Activated T-helper 2 cell treated with anti-CD3 and anti-CD28 coated beads, Interferon-gamma antibody, Interleukin-2, Interleukin-4, amounts not matched to agents 10 μg/mL and 5 μg/mL and 100 μg/mL, durations not matched to agents 14 hours and 24 hours and 36 hours (primary cell): Measurements from ENCODE around the gene TRIM7. TPM values are rescaled to one million over a fixed set of nuclear protein-coding genes. Genes with fewer than 3 reads are reported as not detected.
"Not testable (repeated sequence)": the region's sequence is repeated elsewhere in the genome, so short reads cannot be mapped to it uniquely, and the experiment has no call there.

Experiments
- DNase-seq: peaks from one replicate; pipeline ENCODE4 v3.0.0; 2021; ENCODE audit warnings: low spot score
- H3K27ac Mint-ChIP-seq: one replicate; pipeline ENCODE4 v1.8.0; 2021; ENCODE audit warnings: mixed read lengths
- H3K27me3 Mint-ChIP-seq: one replicate; pipeline ENCODE4 v1.8.0; 2021; ENCODE audit warnings: low read depth, mixed read lengths
- H3K36me3 Mint-ChIP-seq: one replicate; pipeline ENCODE4 v1.8.0; 2021; ENCODE audit warnings: low read depth, mixed read lengths
- H3K4me1 Mint-ChIP-seq: one replicate; pipeline ENCODE4 v1.8.0; 2021; ENCODE audit warnings: low read depth, mixed read lengths
- H3K4me3 Mint-ChIP-seq: one replicate; pipeline ENCODE4 v1.8.0; 2021; ENCODE audit warnings: low read depth, mild to moderate bottlenecking, moderate library complexity, mixed read lengths
- H3K9me3 Mint-ChIP-seq: one replicate; pipeline ENCODE4 v1.8.0; 2021; ENCODE audit warnings: mixed read lengths
- intact Hi-C: fragments of 100-400 bp; cut with micrococcal nuclease; formaldehyde crosslinking; loops from one replicate; pipeline ENCODE4 v1.15.1; 2023
- total RNA-seq: library from RNA; stranded (reverse); gene quantifications from 2 replicates; pipeline ENCODE4 v1.2.3, GENCODE V29; 2022

The TRIM7 gene
- total RNA-seq, 1 donor from 2014 or later, result 4.8 TPM

DNA sequence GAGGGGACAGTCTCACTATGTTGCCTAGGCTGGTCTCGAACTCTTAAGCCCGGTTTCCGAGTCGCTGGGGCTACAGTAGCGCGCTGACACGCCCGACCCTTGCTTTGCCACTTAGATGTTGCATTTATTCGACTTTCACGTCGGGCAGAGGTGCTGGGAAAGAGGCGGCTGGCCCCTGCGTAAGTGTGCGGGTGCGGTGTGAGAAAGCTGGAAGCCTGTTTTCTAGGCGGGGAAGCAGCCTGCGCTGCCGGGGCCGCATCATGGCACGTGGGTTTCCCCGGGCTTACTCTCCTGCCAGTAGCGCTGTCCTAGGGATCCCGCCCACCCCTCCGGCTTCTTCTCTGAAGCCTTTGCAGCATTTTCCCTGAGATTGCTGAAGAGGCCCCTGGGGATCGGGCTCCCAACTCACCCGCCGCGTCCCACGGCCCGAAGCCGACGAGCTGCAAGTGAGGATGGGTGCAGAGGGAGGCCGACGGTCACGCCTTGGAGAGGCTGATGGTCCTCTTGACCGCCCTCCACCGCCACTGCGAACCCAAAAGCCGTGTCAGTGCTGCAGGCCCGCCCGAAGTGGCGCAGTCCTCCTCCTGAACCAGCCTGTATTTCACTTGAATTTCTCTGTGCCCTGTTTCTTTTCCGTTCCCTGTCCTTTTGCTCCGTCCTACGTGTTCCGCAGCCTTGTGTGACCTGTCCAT lies 12.3 kb upstream of the TRIM7 start:
- no peaks in the 10 kb centered on the region for H3K9me3 Mint-ChIP-seq
- H3K27me3 Mint-ChIP-seq, result peaks cover 4% of the 10 kb centered on the region
- H3K4me1 Mint-ChIP-seq, result peaks cover 43% of the 10 kb centered on the region
- peak overlapping the region; percentile 91 for H3K27ac Mint-ChIP-seq
- H3K4me3 Mint-ChIP-seq, result peak overlapping the region; percentile 88
- intact Hi-C loops, result loop anchor here (2.0 kb wide), 1 partner anchor 50 kb away; no protein-coding TSS in a partner anchor
- H3K36me3 Mint-ChIP-seq, result no peaks in the 10 kb centered on the region
- peak; percentile 57 for DNase-seq

DNA sequence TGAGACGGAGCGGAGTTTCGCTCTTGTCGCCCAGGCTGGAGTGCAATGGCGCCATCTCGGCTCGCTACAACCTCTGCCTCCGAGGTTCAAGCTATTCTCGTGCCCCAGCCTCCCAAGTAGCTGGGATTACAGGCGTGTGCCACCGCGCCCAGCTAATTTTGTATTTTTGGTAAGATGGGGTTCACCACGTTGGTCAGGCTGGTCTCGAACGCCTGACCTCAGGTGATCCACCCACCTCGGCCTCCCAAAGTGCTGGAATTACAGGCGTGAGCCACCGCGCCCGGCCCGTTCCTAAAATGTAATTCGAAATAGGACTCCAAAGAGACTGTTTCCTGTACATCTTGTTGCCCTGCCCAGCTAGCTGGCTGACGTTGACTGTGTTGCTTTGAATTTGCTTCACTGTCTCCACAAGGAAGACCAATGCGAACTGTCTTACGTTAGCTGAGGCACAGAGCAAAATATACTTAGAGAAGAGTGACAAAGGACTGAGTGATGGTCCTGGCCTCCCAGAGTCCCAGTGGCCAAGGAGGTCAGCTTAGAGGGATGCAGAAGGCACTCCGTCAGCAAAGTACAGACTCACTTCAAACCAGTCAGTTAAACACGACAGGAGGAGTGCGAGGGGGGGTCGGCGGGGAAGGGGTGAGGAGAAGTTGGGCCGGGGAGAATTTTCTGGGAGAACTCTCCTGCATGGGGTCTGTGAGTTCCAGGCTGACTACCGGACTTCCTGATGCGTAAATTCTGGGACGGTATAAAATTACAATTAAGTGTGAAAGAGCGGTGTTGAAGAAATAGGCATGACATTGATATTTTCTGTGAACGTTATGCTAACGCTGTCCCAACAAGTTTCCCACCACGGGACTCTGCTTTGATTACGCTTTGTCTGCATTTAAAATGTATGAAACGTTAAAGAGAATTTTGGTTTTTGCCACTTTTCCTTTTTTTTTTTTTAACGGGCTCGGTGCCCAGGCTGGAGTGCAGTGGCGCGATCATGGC lies 11.3 kb upstream of the TRIM7 start:
- Mint-ChIP-seq H3K36me3 (no peaks in the 10 kb centered on the region), H3K27ac (peak overlapping the region; percentile 77), H3K4me3 (peak overlapping the region; percentile 87), H3K27me3 (peaks cover 2% of the 10 kb centered on the region), H3K4me1 (peaks cover 36% of the 10 kb centered on the region), H3K9me3 (no peaks in the 10 kb centered on the region)
- DNase-seq, result peak; percentile 36
- intact Hi-C loops, result loop anchor here (2.0 kb wide), 1 partner anchor 49 kb away; no protein-coding TSS in a partner anchor

DNA sequence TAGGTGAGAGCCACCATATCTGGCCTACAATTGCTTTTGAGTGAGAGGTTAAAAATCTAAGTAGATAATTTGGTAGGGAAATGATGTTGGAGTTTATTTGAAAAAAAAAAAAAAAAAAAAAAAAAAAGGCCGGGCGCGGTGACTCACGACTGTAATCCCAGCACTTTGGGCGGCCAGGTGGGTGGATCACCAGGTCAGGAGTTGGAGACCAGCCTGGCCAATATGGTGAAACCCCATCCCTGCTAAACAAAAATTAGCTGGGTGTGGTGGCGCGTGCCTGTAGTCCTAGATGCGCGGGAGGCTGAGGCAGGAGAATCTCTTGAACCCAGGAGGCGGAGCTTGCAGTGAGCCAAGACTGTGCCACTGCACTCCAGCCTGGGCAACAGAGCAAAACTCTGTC lies 9.3 kb upstream of the TRIM7 start:
- H3K4me3 Mint-ChIP-seq, H3K9me3 Mint-ChIP-seq, H3K27ac Mint-ChIP-seq, intact Hi-C loops, H3K27me3 Mint-ChIP-seq, DNase-seq, H3K36me3 Mint-ChIP-seq: not testable (repeated sequence)
- peaks cover 21% of the 10 kb centered on the region for H3K4me1 Mint-ChIP-seq

DNA sequence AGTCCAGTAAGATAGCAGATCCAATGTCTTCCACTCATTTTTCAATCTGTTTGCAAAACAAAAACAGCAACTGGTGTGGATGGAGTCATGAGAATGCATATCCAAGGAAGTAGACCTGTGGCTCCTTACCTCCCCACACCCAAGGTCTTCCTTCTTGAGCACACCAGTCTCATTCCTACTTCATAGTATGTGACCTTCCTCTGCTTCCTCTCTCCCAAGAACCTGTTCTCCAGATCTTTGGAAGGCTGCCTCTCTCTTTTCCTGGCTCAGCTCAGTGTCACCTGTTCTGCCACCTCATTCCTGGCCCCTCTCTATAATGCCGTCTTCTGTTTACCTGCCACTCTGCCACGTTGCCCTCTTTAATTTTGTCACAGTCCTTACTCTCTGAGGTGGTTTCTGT lies 7.9 kb upstream of the TRIM7 start:
- peaks cover 22% of the 10 kb centered on the region for H3K4me1 Mint-ChIP-seq
- no peaks in the 10 kb centered on the region for H3K36me3 Mint-ChIP-seq
- intact Hi-C loops, result no loop called here
- H3K27me3 Mint-ChIP-seq, result peaks cover 2% of the 10 kb centered on the region
- no peak overlapping the region for H3K27ac Mint-ChIP-seq
- no peak for DNase-seq
- H3K9me3 Mint-ChIP-seq, result no peaks in the 10 kb centered on the region
- no peak overlapping the region for H3K4me3 Mint-ChIP-seq

DNA sequence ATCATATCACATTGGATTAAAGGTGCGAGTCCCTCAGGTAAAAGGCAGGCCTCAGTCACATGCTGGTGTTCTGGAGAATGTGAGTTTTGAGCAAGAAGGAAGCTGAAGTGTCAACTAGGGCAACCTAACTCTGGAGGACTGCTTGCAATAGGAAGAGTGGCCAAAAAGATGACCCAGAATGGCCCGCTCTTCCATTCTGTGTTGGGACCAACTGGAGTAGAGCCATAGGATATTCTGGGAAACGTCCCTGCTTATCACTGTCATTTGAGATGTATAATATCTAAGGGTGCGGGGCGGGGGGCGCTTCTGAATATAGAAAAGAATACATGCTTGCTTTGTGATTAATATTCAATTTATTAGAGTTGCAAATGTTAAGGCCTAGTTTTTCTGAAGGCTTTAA lies 7.1 kb upstream of the TRIM7 start:
- H3K9me3 Mint-ChIP-seq, result no peaks in the 10 kb centered on the region
- no peak overlapping the region for H3K4me3 Mint-ChIP-seq
- H3K4me1 Mint-ChIP-seq, result peaks cover 20% of the 10 kb centered on the region
- intact Hi-C loops, result no loop called here
- H3K36me3 Mint-ChIP-seq, result no peaks in the 10 kb centered on the region
- no peak overlapping the region for H3K27ac Mint-ChIP-seq
- DNase-seq, result no peak
- peaks cover 5% of the 10 kb centered on the region for H3K27me3 Mint-ChIP-seq

DNA sequence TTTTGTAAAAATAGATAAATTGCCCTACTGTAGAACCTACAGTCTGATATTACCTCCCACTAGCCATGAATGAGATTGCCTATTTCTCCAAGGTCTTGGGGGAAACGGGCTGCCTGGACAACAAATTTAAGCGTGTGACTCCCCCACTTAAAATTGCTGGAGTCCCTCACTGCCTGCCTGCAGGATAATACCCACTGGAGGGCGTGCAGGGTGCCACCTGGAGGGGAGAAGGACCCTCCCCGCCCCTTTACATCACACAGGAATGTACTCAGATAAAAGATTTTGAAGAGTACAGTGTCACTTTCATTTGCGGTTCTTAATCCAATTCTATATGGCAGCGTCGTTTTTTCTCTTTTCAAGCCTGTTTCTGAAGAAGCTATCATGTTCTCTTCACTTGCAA lies 6.2 kb upstream of the TRIM7 start:
- Mint-ChIP-seq H3K4me3 (no peak overlapping the region), H3K4me1 (peaks cover 24% of the 10 kb centered on the region), H3K9me3 (no peaks in the 10 kb centered on the region), H3K27ac (no peak overlapping the region), H3K27me3 (peaks cover 9% of the 10 kb centered on the region), H3K36me3 (peaks cover 2% of the 10 kb centered on the region)
- DNase-seq, result no peak
- intact Hi-C loops, result no loop called here

DNA sequence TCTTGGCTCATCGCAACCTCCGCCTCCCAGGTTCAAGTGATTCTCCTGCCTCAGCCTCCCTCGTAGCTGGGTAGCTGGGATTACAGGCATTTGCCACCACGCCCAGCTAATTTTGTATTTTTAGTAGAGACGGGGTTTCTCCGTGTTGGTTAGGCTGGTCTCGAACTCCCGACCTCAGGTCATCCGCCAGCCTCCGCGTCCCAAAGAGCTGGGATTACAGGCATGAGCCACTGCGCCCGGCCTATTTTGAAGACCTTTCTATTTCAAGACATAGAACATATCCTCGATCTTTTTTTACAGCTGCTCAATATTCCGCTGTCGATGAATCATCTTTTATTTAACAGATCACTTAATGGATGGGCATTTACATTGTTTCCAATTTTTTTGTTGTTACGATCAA lies 5.7 kb upstream of the TRIM7 start:
- H3K9me3 Mint-ChIP-seq, DNase-seq, H3K27ac Mint-ChIP-seq, H3K4me3 Mint-ChIP-seq, H3K36me3 Mint-ChIP-seq, intact Hi-C loops: not testable (repeated sequence)
- H3K27me3 Mint-ChIP-seq, result peaks cover 14% of the 10 kb centered on the region
- peaks cover 27% of the 10 kb centered on the region for H3K4me1 Mint-ChIP-seq

DNA sequence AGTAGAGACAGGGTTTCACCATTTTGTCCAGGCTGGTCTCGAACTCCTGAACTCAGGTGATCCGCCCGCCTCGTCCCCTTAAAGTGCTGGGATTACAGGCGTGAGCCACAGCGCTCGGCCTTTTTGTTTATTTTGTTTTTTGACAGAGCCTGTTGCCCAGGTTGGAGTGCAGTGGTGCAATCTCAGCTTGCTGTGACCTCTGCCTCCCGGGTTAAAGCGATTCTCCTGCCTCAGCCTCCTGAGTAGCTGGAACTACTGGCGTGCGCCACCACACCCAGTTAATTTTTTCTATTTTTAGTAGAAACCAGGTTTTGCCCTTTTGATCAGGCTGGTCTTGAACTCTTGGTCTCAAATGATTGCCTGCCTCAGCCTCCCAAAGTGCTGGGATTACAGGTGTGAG lies 5.2 kb upstream of the TRIM7 start:
- H3K36me3 Mint-ChIP-seq, H3K9me3 Mint-ChIP-seq, intact Hi-C loops, DNase-seq, H3K27ac Mint-ChIP-seq, H3K4me3 Mint-ChIP-seq: not testable (repeated sequence)
- peaks cover 30% of the 10 kb centered on the region for H3K4me1 Mint-ChIP-seq
- H3K27me3 Mint-ChIP-seq, result peaks cover 16% of the 10 kb centered on the region

DNA sequence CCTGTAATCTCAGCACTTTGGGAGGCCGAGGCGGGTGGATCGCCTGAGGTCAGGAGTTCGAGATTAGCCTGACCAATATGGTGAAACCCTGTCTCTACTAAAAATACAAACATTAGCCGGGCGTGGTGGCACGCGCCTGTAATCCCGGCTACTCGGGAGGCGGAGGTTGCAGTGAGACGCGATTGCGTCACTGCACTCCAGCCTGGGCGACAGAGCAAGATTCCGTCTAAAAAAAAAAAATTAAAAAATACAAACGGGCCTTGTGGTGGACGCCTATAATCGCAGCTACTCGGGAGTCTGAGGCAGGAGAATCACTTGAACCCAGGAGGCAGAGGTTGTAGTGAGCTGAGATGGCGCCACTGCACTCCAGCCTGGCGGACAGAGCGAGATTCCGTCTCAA lies 4.0 kb upstream of the TRIM7 start:
- H3K4me3 Mint-ChIP-seq, DNase-seq, H3K27ac Mint-ChIP-seq, H3K9me3 Mint-ChIP-seq, H3K36me3 Mint-ChIP-seq: not testable (repeated sequence)
- Mint-ChIP-seq H3K4me1 (peaks cover 30% of the 10 kb centered on the region), H3K27me3 (peaks cover 18% of the 10 kb centered on the region)
- intact Hi-C loops, result loop anchor here (5.0 kb wide), 1 partner anchor 37 kb away; no protein-coding TSS in a partner anchor

DNA sequence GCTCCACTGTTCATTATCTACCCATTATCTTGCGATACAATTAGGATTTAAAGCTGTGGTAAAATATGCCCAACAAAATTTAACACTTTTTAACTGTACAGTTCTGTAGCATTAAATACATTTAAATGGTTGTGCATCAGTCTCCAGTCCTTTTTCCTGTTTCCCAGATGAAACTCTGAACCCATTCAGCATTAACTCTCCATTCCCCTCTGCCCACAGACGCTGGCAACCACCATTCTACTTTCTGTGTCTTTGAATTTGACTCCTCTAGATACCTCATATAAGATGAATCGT lies 2.9 kb upstream of the TRIM7 start:
- H3K4me1 Mint-ChIP-seq, result peaks cover 31% of the 10 kb centered on the region
- peaks cover 2% of the 10 kb centered on the region for H3K36me3 Mint-ChIP-seq
- no peaks in the 10 kb centered on the region for H3K9me3 Mint-ChIP-seq
- peak overlapping the region; percentile 92 for H3K27ac Mint-ChIP-seq
- intact Hi-C loops, result loop anchor here (1.0 to 5.0 kb wide), 4 partner anchors 10 to 36 kb away; no protein-coding TSS in a partner anchor
- H3K27me3 Mint-ChIP-seq, result peaks cover 24% of the 10 kb centered on the region
- DNase-seq, result no peak
- H3K4me3 Mint-ChIP-seq, result peak overlapping the region; percentile 90

DNA sequence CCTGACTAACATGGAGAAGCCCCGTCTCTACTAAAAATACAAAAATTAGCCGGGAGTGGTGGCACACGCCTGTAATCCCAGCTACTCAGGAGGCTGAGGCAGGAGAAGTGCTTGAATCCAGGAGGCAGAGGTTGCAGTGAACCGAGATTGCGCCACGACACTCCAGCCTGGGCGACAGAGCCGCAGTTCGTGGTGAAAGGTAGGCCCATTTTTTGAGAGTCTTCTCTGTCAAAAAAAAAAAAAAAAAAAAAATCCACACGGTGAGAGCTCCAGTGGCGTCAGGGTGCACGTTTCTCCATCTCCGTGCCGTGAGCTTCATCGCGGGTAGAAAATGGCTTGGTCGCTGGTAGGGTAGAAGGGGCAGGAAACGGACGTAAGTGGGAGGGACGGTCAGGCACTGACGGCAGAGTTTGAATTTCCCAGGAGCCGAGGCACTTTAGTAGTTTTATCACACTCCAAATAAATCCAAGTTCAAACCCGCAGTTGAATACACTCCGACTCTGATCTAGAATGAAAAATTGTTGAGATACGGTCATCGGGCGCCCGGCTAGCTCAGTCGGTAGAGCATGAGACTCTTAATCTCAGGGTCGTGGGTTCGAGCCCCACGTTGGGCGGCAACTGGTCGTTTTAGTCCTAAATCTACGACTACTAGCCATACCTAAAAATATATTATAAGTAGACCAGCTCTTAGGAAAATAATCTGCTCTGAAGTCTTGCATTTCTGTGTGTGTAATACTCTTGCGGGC lies 2.4 kb upstream of the TRIM7 start:
- intact Hi-C loops, result loop anchor here (1.0 to 5.0 kb wide), 4 partner anchors 11 to 35 kb away; no protein-coding TSS in a partner anchor
- H3K27me3 Mint-ChIP-seq, result peaks cover 24% of the 10 kb centered on the region

More for the DNA sequence above, 2.4 kb upstream of the TRIM7 start:
- H3K4me1 Mint-ChIP-seq, result peaks cover 31% of the 10 kb centered on the region
- no peaks in the 10 kb centered on the region for H3K9me3 Mint-ChIP-seq
- H3K27ac Mint-ChIP-seq, result peak overlapping the region; percentile 92
- peaks cover 2% of the 10 kb centered on the region for H3K36me3 Mint-ChIP-seq
- peak overlapping the region; percentile 90 for H3K4me3 Mint-ChIP-seq
- DNase-seq, result peak; percentile 74
